Measurements from ENCODE around the gene FHOD3. TPM values are rescaled to one million over a fixed set of nuclear protein-coding genes. Genes with fewer than 3 reads are reported as not detected.
"Not testable (repeated sequence)": the region's sequence is repeated elsewhere in the genome, so short reads cannot be mapped to it uniquely, and the experiment has no call there.

The FHOD3 gene
- total RNA-seq, 1 donor from 2014 or later, result not detected

GRCh38 chr18:36350839-36351469, 53.4 kb downstream of the FHOD3 start:
- H3K4me1 Mint-ChIP-seq (ENCODE audit: low read depth), result no peaks in the 10 kb centered on the region
- intact Hi-C loops (cut with micrococcal nuclease), result no loop called here

GRCh38 chr18:36352384-36352783, 54.9 kb downstream of the FHOD3 start:
- Mint-ChIP-seq H3K4me1 (ENCODE audit: low read depth) (no peaks in the 10 kb centered on the region), H3K27ac (no peak overlapping the region), H3K36me3 (ENCODE audit: low read depth) (no peaks in the 10 kb centered on the region), H3K27me3 (ENCODE audit: insufficient read depth) (peaks cover 7% of the 10 kb centered on the region), H3K4me3 (no peak overlapping the region), H3K9me3 (no peaks in the 10 kb centered on the region)
- no peak for DNase-seq (ENCODE audit: low spot score)
- intact Hi-C loops (cut with micrococcal nuclease), result no loop called here

More at GRCh38 chr18:36350839-36351469, 53.4 kb downstream of the FHOD3 start:
- H3K4me3 Mint-ChIP-seq, result no peak overlapping the region
- no peaks in the 10 kb centered on the region for H3K9me3 Mint-ChIP-seq
- DNase-seq (ENCODE audit: low spot score), result no peak
- H3K27me3 Mint-ChIP-seq (ENCODE audit: insufficient read depth), result peaks cover 12% of the 10 kb centered on the region
- no peak overlapping the region for H3K27ac Mint-ChIP-seq
- no peaks in the 10 kb centered on the region for H3K36me3 Mint-ChIP-seq (ENCODE audit: low read depth)

DNA sequence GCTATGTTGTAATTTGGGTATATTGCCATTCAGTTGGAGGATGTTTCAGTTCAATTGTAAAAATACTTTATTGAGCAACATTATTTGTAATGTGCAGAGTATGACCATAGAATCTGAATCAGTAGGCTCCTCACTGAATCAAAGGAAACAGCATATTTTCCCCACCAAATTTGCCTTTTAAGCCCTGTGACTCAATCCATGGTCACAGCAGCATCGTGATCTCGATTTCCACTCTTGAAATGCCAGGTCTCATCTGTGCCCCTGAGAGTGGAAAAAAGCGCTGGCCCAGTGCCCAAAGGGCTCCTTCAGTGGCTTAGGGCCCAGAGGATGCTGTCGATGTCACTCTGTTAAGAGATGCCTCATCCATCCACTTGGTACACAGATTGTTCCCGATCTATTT, 57.5 kb downstream of the FHOD3 start:
- DNase-seq (ENCODE audit: low spot score), result no peak
- Mint-ChIP-seq H3K4me1 (ENCODE audit: low read depth) (no peaks in the 10 kb centered on the region), H3K4me3 (no peak overlapping the region), H3K27ac (no peak overlapping the region), H3K9me3 (no peaks in the 10 kb centered on the region), H3K36me3 (ENCODE audit: low read depth) (no peaks in the 10 kb centered on the region), H3K27me3 (ENCODE audit: insufficient read depth) (peaks cover 6% of the 10 kb centered on the region)
- intact Hi-C loops (cut with micrococcal nuclease), result no loop called here

DNA sequence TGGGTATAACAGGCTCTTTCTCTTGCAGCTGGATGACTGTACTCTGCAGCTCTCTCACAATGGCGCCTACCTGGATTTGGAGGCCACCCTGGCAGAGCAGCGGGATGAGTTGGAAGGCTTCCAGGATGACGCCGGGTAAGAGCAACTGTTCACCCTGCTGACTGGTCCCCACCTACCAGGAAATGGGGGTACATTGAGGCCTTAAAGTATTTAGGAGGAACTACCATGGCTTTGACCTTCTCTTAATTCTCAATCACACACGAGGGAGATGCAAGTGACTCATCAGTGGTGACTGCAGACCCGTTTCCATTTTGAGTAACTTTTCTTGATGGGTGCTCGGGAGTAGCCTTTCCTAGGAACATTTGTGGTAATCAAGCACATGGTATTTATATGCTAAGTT, 58.0 kb downstream of the FHOD3 start:
- H3K36me3 Mint-ChIP-seq (ENCODE audit: low read depth), result no peaks in the 10 kb centered on the region
- peaks cover 6% of the 10 kb centered on the region for H3K27me3 Mint-ChIP-seq (ENCODE audit: insufficient read depth)
- no peaks in the 10 kb centered on the region for H3K9me3 Mint-ChIP-seq
- H3K27ac Mint-ChIP-seq, result no peak overlapping the region
- H3K4me3 Mint-ChIP-seq, result no peak overlapping the region
- no peak for DNase-seq (ENCODE audit: low spot score)
- intact Hi-C loops (cut with micrococcal nuclease), result no loop called here
- no peaks in the 10 kb centered on the region for H3K4me1 Mint-ChIP-seq (ENCODE audit: low read depth)

DNA sequence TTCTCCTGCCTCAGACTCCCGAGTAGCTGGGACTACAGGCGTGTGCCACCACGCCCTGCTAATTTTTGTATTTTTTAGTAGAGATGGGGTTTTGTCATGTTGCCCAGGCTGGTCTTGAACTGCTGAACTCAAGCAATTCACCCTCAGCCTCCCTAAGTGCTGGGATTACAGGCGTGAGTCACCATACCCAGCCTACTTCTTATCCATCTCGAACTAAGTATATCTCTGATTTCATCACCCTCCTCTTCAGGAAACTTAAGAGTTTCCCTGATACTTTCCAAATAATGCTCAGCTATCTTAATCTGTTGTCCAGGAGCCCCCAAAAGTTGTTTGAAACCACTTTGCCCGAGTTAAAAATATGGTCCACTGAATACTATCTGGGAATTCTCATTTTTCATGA, 59.2 kb downstream of the FHOD3 start:
- H3K27ac Mint-ChIP-seq; H3K4me1 Mint-ChIP-seq (ENCODE audit: low read depth); H3K9me3 Mint-ChIP-seq; H3K36me3 Mint-ChIP-seq (ENCODE audit: low read depth); H3K27me3 Mint-ChIP-seq (ENCODE audit: insufficient read depth); H3K4me3 Mint-ChIP-seq; intact Hi-C loops (cut with micrococcal nuclease); DNase-seq (ENCODE audit: low spot score): not testable (repeated sequence)

DNA sequence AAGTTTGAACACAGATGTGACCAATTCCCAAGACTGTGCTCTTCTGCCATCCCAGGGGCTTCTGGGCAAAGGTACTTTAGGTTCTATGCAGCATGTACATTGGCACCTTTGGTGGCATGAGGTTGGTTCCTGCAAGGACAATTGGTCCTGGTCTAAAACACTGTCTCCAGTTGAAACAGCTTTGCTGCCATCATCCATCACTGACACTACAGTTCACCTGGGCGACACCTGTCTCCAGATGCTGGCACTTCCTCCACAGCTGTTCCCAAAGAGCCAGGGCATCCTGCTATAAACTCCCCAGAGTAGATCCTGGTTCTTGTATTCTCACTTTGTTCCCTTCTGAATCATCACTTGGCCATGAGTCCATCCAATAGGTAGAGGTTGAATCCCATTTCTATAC, 60.6 kb downstream of the FHOD3 start:
- no peaks in the 10 kb centered on the region for H3K9me3 Mint-ChIP-seq
- intact Hi-C loops (cut with micrococcal nuclease), result no loop called here
- peaks cover 5% of the 10 kb centered on the region for H3K27me3 Mint-ChIP-seq (ENCODE audit: insufficient read depth)
- H3K4me3 Mint-ChIP-seq, result no peak overlapping the region
- H3K27ac Mint-ChIP-seq, result no peak overlapping the region
- no peaks in the 10 kb centered on the region for H3K4me1 Mint-ChIP-seq (ENCODE audit: low read depth)
- no peaks in the 10 kb centered on the region for H3K36me3 Mint-ChIP-seq (ENCODE audit: low read depth)
- no peak for DNase-seq (ENCODE audit: low spot score)

GRCh38 chr18:36360256-36360909, 62.9 kb downstream of the FHOD3 start:
- Mint-ChIP-seq H3K4me1 (ENCODE audit: low read depth) (no peaks in the 10 kb centered on the region), H3K27ac (no peak overlapping the region), H3K9me3 (no peaks in the 10 kb centered on the region), H3K36me3 (ENCODE audit: low read depth) (no peaks in the 10 kb centered on the region), H3K27me3 (ENCODE audit: insufficient read depth) (peaks cover 7% of the 10 kb centered on the region), H3K4me3 (no peak overlapping the region)
- intact Hi-C loops (cut with micrococcal nuclease), result no loop called here
- DNase-seq (ENCODE audit: low spot score), result no peak

DNA sequence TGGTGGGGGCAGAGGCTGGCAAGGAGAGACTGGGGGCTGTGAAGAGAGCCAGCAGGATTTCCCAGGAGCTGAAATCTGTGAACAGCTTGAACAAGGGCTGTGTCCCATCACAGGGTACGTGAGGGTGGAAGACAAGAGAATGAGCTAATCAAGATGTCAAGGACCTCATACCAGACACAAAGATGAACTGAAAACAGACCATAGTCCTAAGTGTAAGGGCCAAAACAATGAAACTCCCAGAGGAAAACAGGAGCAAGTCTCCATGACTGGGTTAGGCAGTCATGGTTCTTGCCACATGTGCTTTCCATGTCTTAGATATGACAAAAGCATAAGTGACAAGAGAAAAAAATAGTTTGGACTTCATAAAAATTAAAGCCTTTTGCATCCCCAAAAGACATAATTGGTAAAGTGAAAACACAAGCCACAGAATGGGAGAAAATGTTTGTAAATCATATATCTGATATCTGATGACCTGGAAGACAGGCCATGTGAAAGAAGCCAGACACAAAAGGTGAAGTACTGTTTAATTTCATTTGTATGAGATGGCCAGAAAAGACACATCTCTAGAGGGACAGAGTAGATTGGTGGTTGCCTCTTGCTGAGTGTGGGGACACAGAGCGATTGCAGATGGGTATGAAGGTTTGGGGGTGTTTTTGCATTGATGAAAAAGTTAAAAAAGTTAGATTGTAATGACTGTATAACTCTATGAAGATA, 67.6 kb downstream of the FHOD3 start:
- Mint-ChIP-seq H3K36me3 (ENCODE audit: low read depth) (no peaks in the 10 kb centered on the region), H3K27me3 (ENCODE audit: insufficient read depth) (peaks cover 5% of the 10 kb centered on the region), H3K27ac (no peak overlapping the region), H3K4me1 (ENCODE audit: low read depth) (no peaks in the 10 kb centered on the region), H3K9me3 (no peaks in the 10 kb centered on the region), H3K4me3 (no peak overlapping the region)
- intact Hi-C loops (cut with micrococcal nuclease), result no loop called here
- no peak for DNase-seq (ENCODE audit: low spot score)

GRCh38 chr18:36365836-36366775, 68.6 kb downstream of the FHOD3 start:
- no peaks in the 10 kb centered on the region for H3K36me3 Mint-ChIP-seq (ENCODE audit: low read depth)

DNA sequence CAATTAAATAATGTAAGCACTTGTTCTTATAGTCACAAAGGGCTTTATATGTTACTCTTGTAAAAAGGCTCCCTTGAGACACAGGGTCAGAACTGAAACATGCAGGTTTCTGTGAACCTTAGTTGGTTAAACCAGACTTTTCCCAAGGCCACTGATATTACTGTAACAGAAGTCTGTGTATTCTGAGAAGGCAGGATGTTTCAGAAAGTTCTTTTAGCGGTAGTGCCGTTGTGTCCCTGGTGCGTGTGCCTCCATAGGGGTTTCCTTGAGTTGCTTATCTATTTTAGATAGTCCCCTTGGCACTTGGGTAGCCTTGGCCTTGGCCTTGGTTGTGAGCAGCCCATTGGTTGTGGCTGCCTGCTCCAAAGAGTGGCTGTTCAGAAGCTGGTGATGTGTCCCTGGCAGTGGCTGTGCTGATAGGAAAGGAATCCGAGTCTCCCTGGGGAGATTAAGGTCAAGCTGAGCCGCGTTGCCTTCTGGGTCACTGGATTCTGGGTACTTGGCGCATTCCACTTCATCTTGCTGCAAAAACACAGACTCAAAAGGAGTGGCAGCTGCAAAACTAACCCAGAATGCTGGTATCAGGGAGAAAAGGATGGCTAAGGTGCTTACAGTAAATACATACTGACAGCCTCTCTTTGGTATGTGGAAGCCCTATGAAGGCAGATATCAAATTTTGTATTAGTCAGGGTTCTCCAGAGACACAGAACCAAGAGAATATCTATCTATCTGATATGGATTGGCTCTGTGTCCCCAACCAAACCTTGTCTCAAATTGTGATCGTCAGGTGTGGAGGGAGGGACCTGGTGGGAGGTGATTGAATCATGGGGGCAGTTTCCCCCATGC, 69.7 kb downstream of the FHOD3 start:
- H3K27me3 Mint-ChIP-seq (ENCODE audit: insufficient read depth), result peaks cover 4% of the 10 kb centered on the region
- intact Hi-C loops (cut with micrococcal nuclease), result no loop called here
- H3K27ac Mint-ChIP-seq, result no peak overlapping the region
- no peaks in the 10 kb centered on the region for H3K36me3 Mint-ChIP-seq (ENCODE audit: low read depth)
- DNase-seq (ENCODE audit: low spot score), result no peak
- no peak overlapping the region for H3K4me3 Mint-ChIP-seq
- no peaks in the 10 kb centered on the region for H3K9me3 Mint-ChIP-seq
- no peaks in the 10 kb centered on the region for H3K4me1 Mint-ChIP-seq (ENCODE audit: low read depth)

More at GRCh38 chr18:36365836-36366775, 68.6 kb downstream of the FHOD3 start:
- Mint-ChIP-seq H3K4me1 (ENCODE audit: low read depth) (no peaks in the 10 kb centered on the region), H3K9me3 (no peaks in the 10 kb centered on the region), H3K4me3 (no peak overlapping the region), H3K27me3 (ENCODE audit: insufficient read depth) (peaks cover 5% of the 10 kb centered on the region), H3K27ac (no peak overlapping the region)
- no peak for DNase-seq (ENCODE audit: low spot score)
- intact Hi-C loops (cut with micrococcal nuclease), result no loop called here

- intact Hi-C loops (cut with micrococcal nuclease), result no loop called here
- H3K36me3 Mint-ChIP-seq (ENCODE audit: low read depth), result no peaks in the 10 kb centered on the region
Measured at GRCh38 chr18:36368889-36369288, 71.4 kb downstream of the FHOD3 start.

GRCh38 chr18:36372903-36373311, 75.4 kb downstream of the FHOD3 start:
- H3K4me3 Mint-ChIP-seq, result no peak overlapping the region
- no peaks in the 10 kb centered on the region for H3K4me1 Mint-ChIP-seq (ENCODE audit: low read depth)
- H3K36me3 Mint-ChIP-seq (ENCODE audit: low read depth), result no peaks in the 10 kb centered on the region
- peaks cover 25% of the 10 kb centered on the region for H3K27me3 Mint-ChIP-seq (ENCODE audit: insufficient read depth)
- H3K27ac Mint-ChIP-seq, result no peak overlapping the region
- no peaks in the 10 kb centered on the region for H3K9me3 Mint-ChIP-seq
- DNase-seq (ENCODE audit: low spot score), result no peak
- intact Hi-C loops (cut with micrococcal nuclease), result no loop called here

More at GRCh38 chr18:36368889-36369288, 71.4 kb downstream of the FHOD3 start:
- Mint-ChIP-seq H3K27me3 (ENCODE audit: insufficient read depth) (peaks cover 16% of the 10 kb centered on the region), H3K9me3 (no peaks in the 10 kb centered on the region), H3K4me1 (ENCODE audit: low read depth) (no peaks in the 10 kb centered on the region), H3K27ac (no peak overlapping the region), H3K4me3 (no peak overlapping the region)
- no peak for DNase-seq (ENCODE audit: low spot score)

Data from activated T-helper 1 cell treated with anti-CD3 and anti-CD28 coated beads, Interleukin-12 subunit alpha, Interleukin-12 subunit beta, Interleukin-2, Interleukin-4 antibody, amounts not matched to agents 30 ng/mL and 10 ng/mL and 1 ng/mL, durations not matched to agents 14 hours and 24 hours and 36 hours (primary cell).